ENCODE data around the gene PDLIM4.

The PDLIM4 gene

GRCh38 chr5:132227485-132228240, 29.8 kb upstream of the PDLIM4 start, which contains the start of gene P4HA2:
TSS of gene P4HA2 (minus strand) at chr5:132227853. CDS start at chr5:132218626, 9,227 bp downstream.
- DNase-seq (ENCODE audit: low spot score), result peak; percentile 95

- DNase-seq (ENCODE audit: low spot score), result no peak
Measured at GRCh38 chr5:132228241-132229035, 29.1 kb upstream of the PDLIM4 start.

- no peak for DNase-seq (ENCODE audit: low spot score)
Measured at GRCh38 chr5:132229236-132229635, 28.3 kb upstream of the PDLIM4 start.

GRCh38 chr5:132230871-132231270, 26.6 kb upstream of the PDLIM4 start:
- DNase-seq (ENCODE audit: low spot score), result no peak

- no peak for DNase-seq (ENCODE audit: low spot score)
Measured at GRCh38 chr5:132232465-132232864, 25.0 kb upstream of the PDLIM4 start.

GRCh38 chr5:132233081-132233480, 24.4 kb upstream of the PDLIM4 start:
- DNase-seq (ENCODE audit: low spot score), result no peak

- DNase-seq (ENCODE audit: low spot score), result no peak
Measured at GRCh38 chr5:132233811-132234683, 23.4 kb upstream of the PDLIM4 start.

GRCh38 chr5:132234684-132235062, 22.8 kb upstream of the PDLIM4 start:
- DNase-seq (ENCODE audit: low spot score), result no peak

GRCh38 chr5:132235340-132235739, 22.2 kb upstream of the PDLIM4 start:
- DNase-seq (ENCODE audit: low spot score), result no peak

GRCh38 chr5:132237141-132237540, 20.4 kb upstream of the PDLIM4 start:
- DNase-seq (ENCODE audit: low spot score), result no peak

- DNase-seq (ENCODE audit: low spot score), result no peak
Measured at GRCh38 chr5:132237670-132238069, 19.8 kb upstream of the PDLIM4 start.

- peak; percentile 59 for DNase-seq (ENCODE audit: low spot score)
Measured at GRCh38 chr5:132238169-132238744, 19.2 kb upstream of the PDLIM4 start.

- no peak for DNase-seq (ENCODE audit: low spot score)
Measured at GRCh38 chr5:132238901-132239500, 18.5 kb upstream of the PDLIM4 start.

GRCh38 chr5:132239776-132240175, 17.7 kb upstream of the PDLIM4 start:
- DNase-seq (ENCODE audit: low spot score), result no peak

GRCh38 chr5:132243366-132243977, 14.0 kb upstream of the PDLIM4 start:
- DNase-seq (ENCODE audit: low spot score), result no peak

- DNase-seq (ENCODE audit: low spot score), result no peak
Measured at GRCh38 chr5:132245593-132245992, 11.9 kb upstream of the PDLIM4 start.

- no peak for DNase-seq (ENCODE audit: low spot score)
Measured at GRCh38 chr5:132246806-132247205, 10.7 kb upstream of the PDLIM4 start.

GRCh38 chr5:132250547-132250946, 6.9 kb upstream of the PDLIM4 start:
- DNase-seq (ENCODE audit: low spot score), result no peak

GRCh38 chr5:132251220-132251725, 6.2 kb upstream of the PDLIM4 start:
- no peak for DNase-seq (ENCODE audit: low spot score)

GRCh38 chr5:132253008-132253441, 4.5 kb upstream of the PDLIM4 start:
- DNase-seq (ENCODE audit: low spot score), result no peak

Measured in AG08396 (cell line).